ENCODE data around the gene FAM53A. TPM values are rescaled to one million over a fixed set of nuclear protein-coding genes. Genes with fewer than 3 reads are reported as not detected.
"Not testable (repeated sequence)": the region's sequence is repeated elsewhere in the genome, so short reads cannot be mapped to it uniquely, and the experiment has no call there.

The FAM53A gene
- total RNA-seq, 1 donor from 2014 or later, result 1.9 TPM

DNA sequence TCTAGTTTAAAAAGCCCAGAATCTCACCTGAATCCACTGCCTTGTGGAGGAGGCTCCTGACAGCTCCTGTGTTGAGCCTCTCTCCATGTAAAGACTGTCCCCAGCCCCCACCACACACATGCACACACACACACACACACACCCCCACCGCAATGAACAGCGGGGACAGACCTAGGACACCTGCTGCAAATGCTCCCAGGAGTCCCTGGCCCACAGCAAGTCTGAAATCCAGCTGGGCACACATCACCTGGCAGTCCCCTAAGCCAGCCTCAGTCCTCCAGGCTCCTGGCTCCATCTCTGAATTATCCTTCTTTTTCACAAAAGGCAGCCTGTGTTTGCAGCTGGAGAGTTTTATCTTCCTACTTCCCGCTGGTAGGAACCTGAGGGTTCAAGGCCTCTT, 6.6 kb upstream of the FAM53A start:
- intact Hi-C loops (cut with micrococcal nuclease), result no loop called here

DNA sequence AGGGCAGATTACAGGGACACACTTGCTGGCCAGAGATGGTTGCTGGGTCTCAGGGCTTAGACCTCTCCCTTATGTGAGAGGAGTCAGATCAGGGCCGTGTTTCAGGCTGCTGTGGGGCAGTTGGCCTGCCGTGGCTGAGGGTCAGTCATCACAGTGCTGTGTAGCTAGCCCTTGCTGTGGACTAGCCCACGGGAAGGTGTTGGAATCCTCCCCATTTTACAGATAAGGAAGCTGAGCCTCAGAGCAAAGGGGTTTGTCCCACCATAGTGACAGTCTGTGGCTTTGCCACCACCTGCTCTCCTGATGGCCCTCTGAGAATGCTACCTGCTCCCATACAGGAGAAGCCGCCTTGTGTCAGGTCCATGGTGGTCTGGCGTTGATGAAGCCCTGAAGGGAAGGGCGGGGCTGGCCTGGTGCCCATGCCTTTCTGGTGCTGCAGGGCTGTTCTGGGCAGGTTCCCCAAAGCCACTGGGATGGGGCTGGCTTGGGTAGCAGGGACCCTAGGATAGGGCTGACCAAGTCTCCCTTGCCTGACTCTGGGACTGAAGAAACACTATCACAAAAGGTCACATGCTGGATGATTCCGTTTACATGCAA, 2.4 kb upstream of the FAM53A start:
- intact Hi-C loops (cut with micrococcal nuclease), result loop anchor here (10.0 kb wide), 1 partner anchor 728 kb away; the partner anchor contains the start of genes CFAP99 and ZFYVE28

DNA sequence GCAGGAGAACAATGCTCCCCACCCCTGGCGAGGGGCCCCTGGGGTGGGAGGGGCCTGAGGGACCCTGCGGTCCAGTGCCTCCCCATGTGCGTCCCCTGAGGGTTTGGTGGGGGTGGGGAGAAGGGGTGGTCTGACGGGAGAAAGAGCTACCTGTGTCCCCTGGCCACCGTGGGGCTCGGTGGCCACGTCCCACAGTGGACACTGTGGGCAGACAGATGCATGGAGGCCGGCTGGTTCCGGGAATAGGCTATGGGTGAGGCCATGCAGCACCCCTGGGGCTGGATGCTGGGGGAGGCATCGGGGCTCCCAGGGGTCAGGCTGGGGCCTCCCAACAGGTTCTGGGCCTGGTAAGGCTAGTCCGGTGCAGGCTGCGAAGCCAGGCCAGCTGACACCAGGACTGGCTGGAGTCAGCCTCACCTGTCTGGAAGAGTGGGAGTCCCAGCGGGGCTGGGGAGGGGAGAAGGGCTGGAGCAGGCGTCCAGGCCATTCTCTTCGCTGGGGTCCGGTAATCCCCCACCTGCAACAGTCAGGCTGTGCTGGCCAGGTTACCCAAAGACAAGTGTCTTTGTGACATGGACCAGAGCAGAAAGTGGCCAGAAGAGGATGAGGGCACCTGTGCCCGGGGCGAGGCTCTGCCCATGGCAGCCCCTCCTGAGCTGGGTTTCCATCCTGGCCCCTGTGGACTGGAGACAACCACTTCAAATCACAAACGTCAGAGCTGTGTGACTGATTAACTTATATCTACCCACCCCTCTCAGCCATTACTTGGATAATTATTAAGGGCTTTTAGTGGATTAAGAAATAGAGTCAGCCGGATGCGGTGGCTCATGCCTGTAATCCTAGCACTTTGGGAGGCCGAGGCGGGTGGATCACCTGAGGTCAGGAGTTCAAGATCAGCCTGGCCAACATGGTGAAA, 1.4 kb upstream of the FAM53A start:
- intact Hi-C loops (cut with micrococcal nuclease), result loop anchor here (2.0 to 10.0 kb wide), 3 partner anchors 107 to 729 kb away; partner anchors contain the start of genes CFAP99, FGFR3, FGFRL1 and ZFYVE28

GRCh38 chr4:1684506-1685234, 557 bp upstream of the FAM53A start:
- intact Hi-C loops (cut with micrococcal nuclease), result loop anchor here (1.0 to 10.0 kb wide), 7 partner anchors 9 to 730 kb away; partner anchors contain the start of genes CFAP99, FGFR3, FGFRL1 and SLBP

GRCh38 chr4:1683261-1683735, 815 bp downstream of the FAM53A start:
- intact Hi-C loops (cut with micrococcal nuclease), result loop anchor here (10.0 kb wide), 1 partner anchor 732 kb away; the partner anchor contains the start of genes CFAP99 and ZFYVE28

DNA sequence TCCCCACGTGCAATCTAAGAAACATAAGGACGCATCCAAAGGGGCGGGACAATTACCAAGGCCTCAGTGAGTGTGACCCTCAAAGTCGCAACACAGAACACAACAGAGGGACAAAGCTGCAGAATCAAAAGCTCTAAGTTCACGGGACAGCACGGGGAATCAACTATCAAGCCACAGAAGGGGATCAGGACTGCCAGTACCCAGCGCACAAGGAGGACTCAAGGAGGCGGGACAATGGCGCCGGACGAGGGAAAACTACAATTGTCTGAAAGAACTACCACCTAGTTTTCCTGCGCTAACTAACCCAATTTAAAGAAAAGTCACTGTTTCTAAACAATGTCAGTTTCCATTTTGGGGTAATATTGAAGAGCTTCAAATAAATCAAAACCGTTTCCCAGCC, 1.3 kb downstream of the FAM53A start:
- intact Hi-C loops (cut with micrococcal nuclease), result loop anchor here (10.0 kb wide), 1 partner anchor 732 kb away; the partner anchor contains the start of genes CFAP99 and ZFYVE28

DNA sequence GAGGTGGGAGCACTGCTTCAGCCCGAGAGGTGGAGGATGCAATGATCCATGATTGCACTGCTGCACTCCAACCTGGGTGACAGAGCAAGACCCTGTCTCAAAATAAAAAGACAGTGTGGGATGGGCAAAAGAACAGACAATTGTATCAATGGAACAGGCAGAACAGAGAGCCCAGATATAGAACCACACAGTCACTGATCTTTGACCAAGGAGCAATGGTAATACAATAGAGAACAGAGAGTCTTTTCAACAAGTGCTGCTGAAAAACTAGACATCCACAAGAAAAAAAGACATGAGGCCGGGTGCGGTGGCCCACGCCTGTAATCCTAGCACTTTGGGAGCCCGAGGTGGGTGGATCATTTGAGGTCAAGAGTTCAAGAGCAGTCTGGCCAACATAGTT, 5.9 kb downstream of the FAM53A start:
- intact Hi-C loops (cut with micrococcal nuclease), result no loop called here

- intact Hi-C loops (cut with micrococcal nuclease), result no loop called here
Observed at GRCh38 chr4:1676605-1677525, 7.2 kb downstream of the FAM53A start.

GRCh38 chr4:1675802-1676137, 8.3 kb downstream of the FAM53A start:
- intact Hi-C loops (cut with micrococcal nuclease), result no loop called here

- intact Hi-C loops (cut with micrococcal nuclease), result no loop called here
Observed at GRCh38 chr4:1675136-1675801, 8.8 kb downstream of the FAM53A start.

DNA sequence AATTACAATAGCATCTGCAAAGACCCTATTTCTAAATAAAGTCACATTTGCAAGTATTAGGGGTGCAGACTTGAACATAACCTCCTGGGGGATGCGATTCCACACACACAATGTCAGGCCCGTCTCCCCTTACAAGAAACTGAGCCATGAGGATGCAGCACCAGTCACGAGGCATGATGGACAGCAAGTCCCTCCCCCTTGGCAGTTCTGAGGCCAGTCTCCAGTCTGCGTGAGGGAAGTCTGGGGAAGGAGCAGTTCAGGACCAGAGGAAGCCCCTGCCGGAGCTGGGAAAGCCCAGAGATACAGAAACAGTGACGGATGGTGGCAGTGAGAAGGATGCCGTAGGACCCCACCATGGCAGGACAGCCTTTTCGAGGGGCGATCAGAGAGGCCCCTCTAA, 9.4 kb downstream of the FAM53A start:
- intact Hi-C loops (cut with micrococcal nuclease), result no loop called here

- intact Hi-C loops (cut with micrococcal nuclease), result no loop called here
Observed at GRCh38 chr4:1673671-1674070, 10.4 kb downstream of the FAM53A start.

GRCh38 chr4:1671011-1671410, 13.1 kb downstream of the FAM53A start:
- intact Hi-C loops (cut with micrococcal nuclease), result not testable (repeated sequence)

- intact Hi-C loops (cut with micrococcal nuclease), result no loop called here
Observed at GRCh38 chr4:1670279-1670678, 13.8 kb downstream of the FAM53A start.

DNA sequence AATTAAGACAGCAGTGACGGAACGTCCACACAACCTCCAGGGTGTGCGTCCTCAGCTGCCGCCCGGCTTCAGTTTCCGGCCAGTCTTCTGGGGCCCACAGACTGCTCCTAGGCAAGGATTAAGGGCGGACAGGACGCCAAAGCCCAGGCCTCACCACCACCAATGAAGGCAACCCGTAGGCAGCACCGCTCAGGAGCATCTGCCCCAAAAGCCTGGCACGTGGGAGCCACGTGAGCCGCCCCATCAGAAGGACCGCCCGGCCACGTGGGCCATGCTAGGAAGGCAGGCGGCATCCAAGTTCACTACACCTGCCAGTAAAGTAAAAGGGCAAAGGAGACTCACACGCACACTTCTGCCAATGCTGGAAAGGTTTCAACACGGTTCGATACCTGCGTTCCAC, 14.3 kb downstream of the FAM53A start:
- intact Hi-C loops (cut with micrococcal nuclease), result no loop called here

DNA sequence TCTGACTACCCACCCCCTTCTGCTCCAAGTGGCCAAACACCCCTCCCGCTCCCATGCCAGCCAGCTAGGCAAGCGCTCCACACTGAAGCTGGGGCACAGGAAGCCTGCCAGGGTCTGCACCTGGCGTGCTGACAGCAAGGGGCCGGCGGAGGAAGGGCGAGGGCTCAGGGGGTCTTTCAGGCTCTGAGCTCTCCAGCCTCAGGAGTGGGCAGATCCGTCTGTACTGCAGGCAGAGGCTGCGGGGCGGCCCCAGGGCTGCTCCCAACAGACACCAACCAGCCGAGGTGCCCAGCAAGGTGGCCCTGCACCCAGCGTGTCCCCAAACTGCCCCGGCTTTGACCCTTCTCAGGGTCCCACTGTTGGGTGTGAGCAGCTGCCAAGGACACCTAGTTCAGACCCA, 14.8 kb downstream of the FAM53A start:
- intact Hi-C loops (cut with micrococcal nuclease), result no loop called here

- intact Hi-C loops (cut with micrococcal nuclease), result no loop called here
Observed at GRCh38 chr4:1668488-1668840, 15.6 kb downstream of the FAM53A start.

DNA sequence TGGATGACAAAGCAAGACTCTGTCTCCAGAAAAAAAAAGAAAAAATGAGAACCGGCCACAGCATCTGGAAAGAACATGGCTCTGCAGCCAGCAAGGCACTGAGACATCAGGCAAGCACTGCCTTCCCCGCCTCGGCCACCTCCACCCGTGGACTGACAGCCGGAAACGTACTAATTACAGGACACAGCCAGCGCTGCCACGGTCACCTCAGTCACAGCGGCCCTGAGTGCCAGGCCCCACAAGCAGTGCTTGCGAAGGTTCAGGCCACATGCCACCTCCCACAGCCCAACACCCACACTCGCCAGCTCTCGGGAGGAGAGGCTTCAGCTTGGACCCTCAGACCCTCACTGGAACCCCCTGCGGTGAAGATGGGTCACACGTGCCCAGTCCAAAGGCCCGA, 16.8 kb downstream of the FAM53A start:
- intact Hi-C loops (cut with micrococcal nuclease), result no loop called here

DNA sequence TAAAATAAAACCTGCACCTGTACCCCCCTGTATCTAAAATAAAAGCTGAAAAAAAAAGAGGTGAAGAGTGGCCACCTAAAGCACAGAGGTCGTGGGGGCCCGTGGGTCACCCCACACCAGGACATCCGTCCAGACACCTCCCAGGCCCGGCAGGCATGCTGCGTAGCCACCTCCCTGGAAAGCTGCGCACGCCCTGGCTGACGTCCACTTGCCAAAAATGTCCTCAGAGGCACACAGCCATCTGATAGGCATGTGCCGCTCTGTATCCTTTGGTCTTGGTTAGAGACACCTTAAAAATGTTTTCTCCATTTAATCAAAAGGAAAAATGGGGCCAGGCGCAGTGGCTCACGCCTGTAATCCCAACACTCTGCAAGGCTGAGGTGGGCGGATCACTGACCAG, 17.7 kb downstream of the FAM53A start:
- intact Hi-C loops (cut with micrococcal nuclease), result no loop called here

DNA sequence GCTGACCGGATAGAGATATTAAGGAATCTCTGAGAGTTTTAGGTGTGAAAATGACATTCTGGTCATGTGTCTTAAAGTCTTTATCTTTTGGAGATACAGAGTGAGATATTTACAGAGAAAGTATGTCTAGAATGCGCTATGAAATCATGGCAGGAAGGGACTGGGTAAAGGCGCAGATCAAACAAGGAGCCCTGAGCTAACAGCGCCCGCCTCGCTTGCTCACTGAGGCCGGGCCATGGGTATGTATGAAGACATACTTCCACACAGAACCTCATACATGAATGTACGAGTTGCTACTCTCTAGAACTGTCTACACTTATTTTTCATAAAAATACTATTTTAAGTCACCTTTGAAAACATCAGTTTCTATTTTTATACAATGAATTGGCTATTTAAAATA, 20.0 kb downstream of the FAM53A start:
- intact Hi-C loops (cut with micrococcal nuclease), result no loop called here
